GM12878 (cell line): ENCODE results near the gene UXT.

ENCODE experiments used
- CEBPB ChIP-seq, 2 experiments: fragments of 150-350 bp in 1 of 2; IDR thresholded peaks; 2 replicates each; pipeline ENCODE4 v1.6.1; 2012 to 2014; ENCODE audit warnings: low read depth in 2 of 2, low read length in 2 of 2, borderline replicate concordance in 1 of 2, inconsistent platforms in 1 of 2
- EP300 ChIP-seq, 2 experiments: fragments of 150-350 bp in 1 of 2; IDR thresholded peaks; 2 replicates each; pipeline ENCODE4 v1.6.1; 2011 to 2012; ENCODE audit warnings: low read depth in 2 of 2, low read length in 2 of 2, borderline replicate concordance in 1 of 2, improper control_type of control experiment in 1 of 2, inconsistent platforms in 1 of 2; ENCODE audit not compliant: control insufficient read depth in 1 of 2
- GABPA ChIP-seq: IDR thresholded peaks from 2 replicates; pipeline ENCODE4 v1.6.1; 2014; ENCODE audit warnings: antibody characterized with exemption, low read depth, mild to moderate bottlenecking, inconsistent platforms
- MTA3 ChIP-seq: IDR thresholded peaks from 2 replicates; pipeline ENCODE4 v1.6.1; 2012; ENCODE audit warnings: low read length, inconsistent platforms, borderline replicate concordance
- POLR2A ChIP-seq: IDR thresholded peaks from 2 replicates; pipeline ENCODE4 v1.6.1; 2011; ENCODE audit warnings: low read depth, mild to moderate bottlenecking, low read length
- SPI1 ChIP-seq: IDR thresholded peaks from 2 replicates; pipeline ENCODE4 v1.6.1; 2011; ENCODE audit warnings: low read depth, mild to moderate bottlenecking, low read length, moderate library complexity, borderline replicate concordance; ENCODE audit not compliant: insufficient read depth
- TBL1XR1 ChIP-seq: IDR thresholded peaks from 2 replicates; pipeline ENCODE4 v1.6.1; 2012; ENCODE audit warnings: low read depth, low read length, improper control_type of control experiment
- ZNF384 ChIP-seq: IDR thresholded peaks from 2 replicates; pipeline ENCODE4 v1.6.1; 2012; ENCODE audit warnings: low read depth, mild to moderate bottlenecking, low read length, improper control_type of control experiment, borderline replicate concordance
- TF ChIP-seq, protein P1 (sequence below): fragments of 450-650 bp; IDR thresholded peaks from 2 replicates; pipeline ENCODE4 v1.6.1; 2017; ENCODE audit warnings: mild to moderate bottlenecking
- TF ChIP-seq, protein P2 (sequence below): IDR thresholded peaks from 2 replicates; pipeline ENCODE4 v1.6.1; 2012; ENCODE audit warnings: low read depth, low read length, improper control_type of control experiment
- TF ChIP-seq, protein P3 (sequence below): fragments of 450-650 bp; IDR thresholded peaks from 2 replicates; pipeline ENCODE4 v1.6.1; 2018; ENCODE audit warnings: borderline replicate concordance, mild to moderate bottlenecking; ENCODE audit not compliant: partially characterized antibody
- TF ChIP-seq, protein P4 (sequence below), 3 experiments: IDR thresholded peaks in 2 of 3; conservative IDR thresholded peaks in 1 of 3; 2 replicates each; pipeline ENCODE4 v1.5.1; 2011; ENCODE audit warnings: low read depth in 3 of 3, low read length in 3 of 3, mild to moderate bottlenecking in 3 of 3, control low read depth in 2 of 3, moderate library complexity in 2 of 3, inconsistent platforms in 1 of 3, mixed read lengths in 1 of 3; ENCODE audit not compliant: control insufficient read depth in 2 of 3, insufficient read depth in 1 of 3; ENCODE audit errors: extremely low read depth in 1 of 3
- TF ChIP-seq, protein P5 (sequence below): IDR thresholded peaks from 2 replicates; pipeline ENCODE4 v1.6.1; 2012; ENCODE audit warnings: mild to moderate bottlenecking, low read depth, low read length

DNA sequence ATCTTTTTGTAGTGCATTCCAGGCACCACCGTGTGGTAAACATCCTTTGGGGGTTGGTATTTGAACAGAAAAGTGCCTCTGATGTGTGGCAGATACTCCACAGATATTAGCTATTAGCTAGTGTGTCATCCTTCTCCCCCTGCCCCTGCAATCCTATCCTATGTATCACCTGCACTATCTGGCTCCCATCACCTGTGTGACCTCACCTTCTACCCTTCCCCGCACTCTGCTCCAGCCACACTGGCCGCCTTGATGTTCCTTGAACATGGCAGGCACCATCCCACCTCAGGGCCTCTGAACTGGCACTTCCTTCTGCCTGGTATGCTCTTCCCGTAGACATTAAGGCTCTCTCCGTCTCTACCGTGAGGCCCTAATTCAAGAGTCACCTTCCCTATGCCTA lies 12.3 kb downstream of the UXT start:
- TF ChIP-seq, protein P1, sequence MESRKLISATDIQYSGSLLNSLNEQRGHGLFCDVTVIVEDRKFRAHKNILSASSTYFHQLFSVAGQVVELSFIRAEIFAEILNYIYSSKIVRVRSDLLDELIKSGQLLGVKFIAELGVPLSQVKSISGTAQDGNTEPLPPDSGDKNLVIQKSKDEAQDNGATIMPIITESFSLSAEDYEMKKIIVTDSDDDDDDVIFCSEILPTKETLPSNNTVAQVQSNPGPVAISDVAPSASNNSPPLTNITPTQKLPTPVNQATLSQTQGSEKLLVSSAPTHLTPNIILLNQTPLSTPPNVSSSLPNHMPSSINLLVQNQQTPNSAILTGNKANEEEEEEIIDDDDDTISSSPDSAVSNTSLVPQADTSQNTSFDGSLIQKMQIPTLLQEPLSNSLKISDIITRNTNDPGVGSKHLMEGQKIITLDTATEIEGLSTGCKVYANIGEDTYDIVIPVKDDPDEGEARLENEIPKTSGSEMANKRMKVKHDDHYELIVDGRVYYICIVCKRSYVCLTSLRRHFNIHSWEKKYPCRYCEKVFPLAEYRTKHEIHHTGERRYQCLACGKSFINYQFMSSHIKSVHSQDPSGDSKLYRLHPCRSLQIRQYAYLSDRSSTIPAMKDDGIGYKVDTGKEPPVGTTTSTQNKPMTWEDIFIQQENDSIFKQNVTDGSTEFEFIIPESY, result no peak
- TF ChIP-seq TBL1XR1 (no peak), GABPA (no peak), SPI1 (no peak), ZNF384 (no peak), CEBPB (IDR thresholded peaks at IDR 0.05; ENCODE audit: borderline replicate concordance in 1 of 2, low read depth in 2 of 2, low read length in 2 of 2) (no peak), POLR2A (no peak), EP300 (IDR thresholded peaks at IDR 0.05; ENCODE audit: borderline replicate concordance in 1 of 2, control insufficient read depth in 1 of 2, low read depth in 2 of 2, low read length in 2 of 2) (no peak), MTA3 (no peak)
- TF ChIP-seq, protein P2, sequence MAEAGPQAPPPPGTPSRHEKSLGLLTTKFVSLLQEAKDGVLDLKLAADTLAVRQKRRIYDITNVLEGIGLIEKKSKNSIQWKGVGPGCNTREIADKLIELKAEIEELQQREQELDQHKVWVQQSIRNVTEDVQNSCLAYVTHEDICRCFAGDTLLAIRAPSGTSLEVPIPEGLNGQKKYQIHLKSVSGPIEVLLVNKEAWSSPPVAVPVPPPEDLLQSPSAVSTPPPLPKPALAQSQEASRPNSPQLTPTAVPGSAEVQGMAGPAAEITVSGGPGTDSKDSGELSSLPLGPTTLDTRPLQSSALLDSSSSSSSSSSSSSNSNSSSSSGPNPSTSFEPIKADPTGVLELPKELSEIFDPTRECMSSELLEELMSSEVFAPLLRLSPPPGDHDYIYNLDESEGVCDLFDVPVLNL, result no peak
- TF ChIP-seq, protein P3, sequence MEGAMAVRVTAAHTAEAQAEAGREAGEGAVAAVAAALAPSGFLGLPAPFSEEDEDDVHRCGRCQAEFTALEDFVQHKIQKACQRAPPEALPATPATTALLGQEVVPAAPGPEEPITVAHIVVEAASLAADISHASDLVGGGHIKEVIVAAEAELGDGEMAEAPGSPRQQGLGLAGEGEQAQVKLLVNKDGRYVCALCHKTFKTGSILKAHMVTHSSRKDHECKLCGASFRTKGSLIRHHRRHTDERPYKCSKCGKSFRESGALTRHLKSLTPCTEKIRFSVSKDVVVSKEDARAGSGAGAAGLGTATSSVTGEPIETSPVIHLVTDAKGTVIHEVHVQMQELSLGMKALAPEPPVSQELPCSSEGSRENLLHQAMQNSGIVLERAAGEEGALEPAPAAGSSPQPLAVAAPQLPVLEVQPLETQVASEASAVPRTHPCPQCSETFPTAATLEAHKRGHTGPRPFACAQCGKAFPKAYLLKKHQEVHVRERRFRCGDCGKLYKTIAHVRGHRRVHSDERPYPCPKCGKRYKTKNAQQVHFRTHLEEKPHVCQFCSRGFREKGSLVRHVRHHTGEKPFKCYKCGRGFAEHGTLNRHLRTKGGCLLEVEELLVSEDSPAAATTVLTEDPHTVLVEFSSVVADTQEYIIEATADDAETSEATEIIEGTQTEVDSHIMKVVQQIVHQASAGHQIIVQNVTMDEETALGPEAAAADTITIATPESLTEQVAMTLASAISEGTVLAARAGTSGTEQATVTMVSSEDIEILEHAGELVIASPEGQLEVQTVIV, result no peak
- TF ChIP-seq, protein P4, sequence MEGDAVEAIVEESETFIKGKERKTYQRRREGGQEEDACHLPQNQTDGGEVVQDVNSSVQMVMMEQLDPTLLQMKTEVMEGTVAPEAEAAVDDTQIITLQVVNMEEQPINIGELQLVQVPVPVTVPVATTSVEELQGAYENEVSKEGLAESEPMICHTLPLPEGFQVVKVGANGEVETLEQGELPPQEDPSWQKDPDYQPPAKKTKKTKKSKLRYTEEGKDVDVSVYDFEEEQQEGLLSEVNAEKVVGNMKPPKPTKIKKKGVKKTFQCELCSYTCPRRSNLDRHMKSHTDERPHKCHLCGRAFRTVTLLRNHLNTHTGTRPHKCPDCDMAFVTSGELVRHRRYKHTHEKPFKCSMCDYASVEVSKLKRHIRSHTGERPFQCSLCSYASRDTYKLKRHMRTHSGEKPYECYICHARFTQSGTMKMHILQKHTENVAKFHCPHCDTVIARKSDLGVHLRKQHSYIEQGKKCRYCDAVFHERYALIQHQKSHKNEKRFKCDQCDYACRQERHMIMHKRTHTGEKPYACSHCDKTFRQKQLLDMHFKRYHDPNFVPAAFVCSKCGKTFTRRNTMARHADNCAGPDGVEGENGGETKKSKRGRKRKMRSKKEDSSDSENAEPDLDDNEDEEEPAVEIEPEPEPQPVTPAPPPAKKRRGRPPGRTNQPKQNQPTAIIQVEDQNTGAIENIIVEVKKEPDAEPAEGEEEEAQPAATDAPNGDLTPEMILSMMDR (IDR thresholded peaks at IDR 0.05 in 2 of 3, conservative IDR thresholded peaks at IDR 0.05 in 1 of 3; ENCODE audit: control insufficient read depth in 2 of 3, extremely low read depth in 1 of 3, insufficient read depth in 1 of 3, low read depth in 3 of 3, low read length in 3 of 3), result no peak
- TF ChIP-seq, protein P5, sequence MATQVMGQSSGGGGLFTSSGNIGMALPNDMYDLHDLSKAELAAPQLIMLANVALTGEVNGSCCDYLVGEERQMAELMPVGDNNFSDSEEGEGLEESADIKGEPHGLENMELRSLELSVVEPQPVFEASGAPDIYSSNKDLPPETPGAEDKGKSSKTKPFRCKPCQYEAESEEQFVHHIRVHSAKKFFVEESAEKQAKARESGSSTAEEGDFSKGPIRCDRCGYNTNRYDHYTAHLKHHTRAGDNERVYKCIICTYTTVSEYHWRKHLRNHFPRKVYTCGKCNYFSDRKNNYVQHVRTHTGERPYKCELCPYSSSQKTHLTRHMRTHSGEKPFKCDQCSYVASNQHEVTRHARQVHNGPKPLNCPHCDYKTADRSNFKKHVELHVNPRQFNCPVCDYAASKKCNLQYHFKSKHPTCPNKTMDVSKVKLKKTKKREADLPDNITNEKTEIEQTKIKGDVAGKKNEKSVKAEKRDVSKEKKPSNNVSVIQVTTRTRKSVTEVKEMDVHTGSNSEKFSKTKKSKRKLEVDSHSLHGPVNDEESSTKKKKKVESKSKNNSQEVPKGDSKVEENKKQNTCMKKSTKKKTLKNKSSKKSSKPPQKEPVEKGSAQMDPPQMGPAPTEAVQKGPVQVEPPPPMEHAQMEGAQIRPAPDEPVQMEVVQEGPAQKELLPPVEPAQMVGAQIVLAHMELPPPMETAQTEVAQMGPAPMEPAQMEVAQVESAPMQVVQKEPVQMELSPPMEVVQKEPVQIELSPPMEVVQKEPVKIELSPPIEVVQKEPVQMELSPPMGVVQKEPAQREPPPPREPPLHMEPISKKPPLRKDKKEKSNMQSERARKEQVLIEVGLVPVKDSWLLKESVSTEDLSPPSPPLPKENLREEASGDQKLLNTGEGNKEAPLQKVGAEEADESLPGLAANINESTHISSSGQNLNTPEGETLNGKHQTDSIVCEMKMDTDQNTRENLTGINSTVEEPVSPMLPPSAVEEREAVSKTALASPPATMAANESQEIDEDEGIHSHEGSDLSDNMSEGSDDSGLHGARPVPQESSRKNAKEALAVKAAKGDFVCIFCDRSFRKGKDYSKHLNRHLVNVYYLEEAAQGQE, result no peak
